HepG2 (cell line): ENCODE measurements around the gene SMARCA4. TPM values are rescaled to one million over a fixed set of nuclear protein-coding genes. Genes with fewer than 3 reads are reported as not detected.
A peak's percentile ranks its signal among the peaks of the same experiment; 100 is the strongest.

Experiments
- DPF2 ChIP-seq: sonication (generic); formaldehyde crosslinking; IDR thresholded peaks from 2 replicates; pipeline ENCODE4 v1.4.0; 2020; ENCODE audit warnings: mild to moderate bottlenecking, low read depth, missing genetic modification reagents, borderline replicate concordance
- FOXK2 ChIP-seq: fragments of 450-650 bp; IDR thresholded peaks from 2 replicates; pipeline ENCODE4 v1.6.1; 2016
- KLF13 ChIP-seq: sonication (generic); formaldehyde crosslinking; IDR thresholded peaks from 2 replicates; pipeline ENCODE4 v1.4.0; 2020; ENCODE audit warnings: mild to moderate bottlenecking, missing genetic modification reagents
- NCOA1 ChIP-seq: sonication (generic); formaldehyde crosslinking; IDR thresholded peaks from 2 replicates; pipeline ENCODE4 v1.9.0; 2021; ENCODE audit warnings: missing genetic modification reagents
- PAX8 ChIP-seq: sonication (generic); formaldehyde crosslinking; IDR thresholded peaks from 2 replicates; pipeline ENCODE4 v1.8.0; 2022; ENCODE audit warnings: mild to moderate bottlenecking, missing genetic modification reagents, borderline replicate concordance
- PPARG ChIP-seq: conservative IDR thresholded peaks from 2 replicates; pipeline ENCODE4 v1.6.1; 2016; ENCODE audit warnings: missing biosample characterization, missing genetic modification reagents
- TCF7L2 ChIP-seq: IDR thresholded peaks from 2 replicates; pipeline ENCODE4 v1.6.1; 2011; ENCODE audit warnings: mild to moderate bottlenecking, low read depth, low read length, moderate library complexity
- U2AF2 ChIP-seq: fragments of 200-400 bp; formaldehyde crosslinking; IDR thresholded peaks from 2 replicates; pipeline ENCODE4 v1.6.1; 2017; ENCODE audit warnings: low read depth, mild to moderate bottlenecking, low read length
- ZBTB7B ChIP-seq: sonication (generic); formaldehyde crosslinking; IDR thresholded peaks from 2 replicates; pipeline ENCODE4 v1.4.0; 2020; ENCODE audit warnings: missing genetic modification reagents
- ZEB1 ChIP-seq: IDR thresholded peaks from 2 replicates; pipeline ENCODE4 v1.6.1; 2012; ENCODE audit warnings: mild to moderate bottlenecking, low read depth, inconsistent platforms; ENCODE audit not compliant: insufficient replicate concordance
- ZNF749 ChIP-seq: sonication (generic); formaldehyde crosslinking; IDR thresholded peaks from 2 replicates; pipeline ENCODE4 v1.8.0; 2022; ENCODE audit warnings: mild to moderate bottlenecking, missing genetic modification reagents, moderate library complexity, borderline replicate concordance
- ZNF766 ChIP-seq: sonication (generic); formaldehyde crosslinking; IDR thresholded peaks from 2 replicates; pipeline ENCODE4 v1.5.0; 2020; ENCODE audit warnings: missing genetic modification reagents, borderline replicate concordance
- ZNF788 ChIP-seq: sonication (generic); formaldehyde crosslinking; IDR thresholded peaks from 2 replicates; pipeline ENCODE4 v1.5.0; 2020; ENCODE audit warnings: mild to moderate bottlenecking, missing genetic modification reagents, borderline replicate concordance
- ZNF841 ChIP-seq: sonication (generic); formaldehyde crosslinking; IDR thresholded peaks from 2 replicates; pipeline ENCODE4 v1.8.1; 2023; ENCODE audit warnings: missing genetic modification reagents, borderline replicate concordance
- ZNF883 ChIP-seq: sonication (generic); formaldehyde crosslinking; IDR thresholded peaks from 2 replicates; pipeline ENCODE4 v1.5.1; 2020; ENCODE audit warnings: mild to moderate bottlenecking, missing genetic modification reagents; ENCODE audit errors: not compliant biosample characterization
- ZSCAN21 ChIP-seq: sonication (generic); formaldehyde crosslinking; IDR thresholded peaks from 2 replicates; pipeline ENCODE4 v1.8.0; 2022; ENCODE audit warnings: mild to moderate bottlenecking, missing genetic modification reagents, moderate library complexity, borderline replicate concordance
- polyA plus RNA-seq, 8 experiments: library from polyadenylated mRNA; depleted of rRNA in 3 of 8; stranded (reverse) in 7 of 8; unstranded in 1 of 8; fragments of >200 nt; fragmentation: Illumina TruSeq in 4 of 8; extraction: Trizol in 4 of 8; gene quantifications; 2 replicates each; pipeline versions ENCODE4 v1.2.1 to v1.2.3, GENCODE V29; 2011 to 2016; ENCODE audit warnings: low read depth in 4 of 8, missing spikeins in 1 of 8, mixed read lengths in 1 of 8; ENCODE audit not compliant: insufficient read depth in 1 of 8
- total RNA-seq, 5 experiments: library from RNA; depleted of rRNA; stranded (reverse); fragments of >200 nt; fragmentation: Illumina TruSeq; extraction: Trizol; gene quantifications; 2 replicates each; pipeline ENCODE4 v1.2.3, GENCODE V29; 2016; ENCODE audit warnings: low read depth in 1 of 5
- TF ChIP-seq, protein P1 (sequence below): sonication (generic); formaldehyde crosslinking; IDR thresholded peaks from 2 replicates; pipeline ENCODE4 v1.4.0; 2020; ENCODE audit warnings: missing genetic modification reagents; ENCODE audit errors: not compliant biosample characterization
- TF ChIP-seq, protein P2 (sequence below): sonication (generic); formaldehyde crosslinking; IDR thresholded peaks from 2 replicates; pipeline ENCODE4 v1.5.1; 2020; ENCODE audit warnings: missing genetic modification reagents, mild to moderate bottlenecking, borderline replicate concordance
- TF ChIP-seq, protein P3 (sequence below): sonication (generic); formaldehyde crosslinking; IDR thresholded peaks from 2 replicates; pipeline ENCODE4 v1.4.0; 2020; ENCODE audit warnings: mild to moderate bottlenecking, missing genetic modification reagents
- TF ChIP-seq, protein P4 (sequence below): sonication (generic); formaldehyde crosslinking; IDR thresholded peaks from 2 replicates; pipeline ENCODE4 v1.4.0; 2020; ENCODE audit warnings: missing genetic modification reagents
- TF ChIP-seq, protein P5 (sequence below): sonication (generic); formaldehyde crosslinking; IDR thresholded peaks from 2 replicates; pipeline ENCODE4 v1.8.1; 2023; ENCODE audit warnings: mild to moderate bottlenecking, missing genetic modification reagents
- TF ChIP-seq, protein P6 (sequence below): sonication (generic); formaldehyde crosslinking; IDR thresholded peaks from 2 replicates; pipeline ENCODE4 v1.5.1; 2020; ENCODE audit warnings: missing genetic modification reagents, mild to moderate bottlenecking, borderline replicate concordance

The SMARCA4 gene
- total and polyA plus RNA-seq, 2 of the 13 experiments (the other 11 are each of a cell fraction or from before 2014, with no cell fraction given) = 25.4 to 45.9 TPM

DNA sequence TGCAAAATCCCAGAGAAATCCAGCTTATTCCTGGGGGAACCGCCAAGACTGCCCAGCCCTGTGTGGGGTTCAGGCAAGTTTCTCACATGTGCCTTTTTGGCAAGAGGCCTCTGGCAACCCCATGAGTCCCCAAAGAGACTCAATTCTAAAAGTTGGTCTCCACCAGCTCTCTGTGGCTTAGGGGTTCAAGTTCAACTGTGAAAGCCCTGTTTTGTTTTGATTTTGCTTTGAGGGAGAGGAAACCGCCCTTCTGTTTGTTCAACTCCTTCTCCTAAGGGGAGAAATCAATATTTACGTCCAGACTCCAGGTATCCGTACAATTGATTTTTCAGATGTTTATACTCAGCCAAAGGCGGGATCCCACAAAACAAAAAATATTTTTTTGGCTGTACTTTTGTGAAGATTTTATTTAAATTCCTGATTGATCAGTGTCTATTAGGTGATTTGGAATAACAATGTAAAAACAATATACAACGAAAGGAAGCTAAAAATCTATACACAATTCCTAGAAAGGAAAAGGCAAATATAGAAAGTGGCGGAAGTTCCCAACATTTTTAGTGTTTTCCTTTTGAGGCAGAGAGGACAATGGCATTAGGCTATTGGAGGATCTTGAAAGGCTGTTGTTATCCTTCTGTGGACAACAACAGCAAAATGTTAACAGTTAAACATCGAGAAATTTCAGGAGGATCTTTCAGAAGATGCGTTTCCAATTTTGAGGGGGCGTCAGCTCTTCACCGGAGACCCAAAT is 127.8 kb downstream of the SMARCA4 start (continued):
- TF ChIP-seq, protein P1, sequence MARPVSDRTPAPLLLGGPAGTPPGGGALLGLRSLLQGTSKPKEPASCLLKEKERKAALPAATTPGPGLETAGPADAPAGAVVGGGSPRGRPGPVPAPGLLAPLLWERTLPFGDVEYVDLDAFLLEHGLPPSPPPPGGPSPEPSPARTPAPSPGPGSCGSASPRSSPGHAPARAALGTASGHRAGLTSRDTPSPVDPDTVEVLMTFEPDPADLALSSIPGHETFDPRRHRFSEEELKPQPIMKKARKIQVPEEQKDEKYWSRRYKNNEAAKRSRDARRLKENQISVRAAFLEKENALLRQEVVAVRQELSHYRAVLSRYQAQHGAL (CRISPR knock-in tag) = no peak
- peak; percentile 90 for TF ChIP-seq FOXK2
- TF ChIP-seq ZBTB7B (CRISPR knock-in tag) = no peak
- no peak for TF ChIP-seq U2AF2
- no peak for TF ChIP-seq ZNF883 (CRISPR knock-in tag)
- TF ChIP-seq ZNF841 = no peak
- TF ChIP-seq ZEB1 = peak; percentile 81
- no peak for TF ChIP-seq ZNF749 (CRISPR knock-in tag)
- TF ChIP-seq ZNF766 (CRISPR knock-in tag) = no peak
- TF ChIP-seq NCOA1 (CRISPR knock-in tag) = no peak
- peak; percentile 31; the same call in 1 of the 2 replicates for TF ChIP-seq DPF2
- TF ChIP-seq, protein P2, sequence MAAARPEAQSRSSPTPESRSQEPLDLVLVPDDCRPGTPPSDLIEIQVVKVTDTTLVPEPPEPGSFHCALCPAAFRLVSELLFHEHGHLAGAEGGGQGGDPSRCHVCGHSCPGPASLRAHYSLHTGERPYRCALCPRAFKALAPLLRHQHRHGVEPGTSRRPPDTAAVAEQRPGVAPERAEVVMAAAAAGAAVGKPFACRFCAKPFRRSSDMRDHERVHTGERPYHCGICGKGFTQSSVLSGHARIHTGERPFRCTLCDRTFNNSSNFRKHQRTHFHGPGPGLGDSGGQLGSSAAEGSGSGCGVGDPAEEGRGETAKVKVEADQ (CRISPR knock-in tag) = no peak
- TF ChIP-seq, protein P3, sequence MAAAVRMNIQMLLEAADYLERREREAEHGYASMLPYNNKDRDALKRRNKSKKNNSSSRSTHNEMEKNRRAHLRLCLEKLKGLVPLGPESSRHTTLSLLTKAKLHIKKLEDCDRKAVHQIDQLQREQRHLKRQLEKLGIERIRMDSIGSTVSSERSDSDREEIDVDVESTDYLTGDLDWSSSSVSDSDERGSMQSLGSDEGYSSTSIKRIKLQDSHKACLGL (CRISPR knock-in tag) = no peak
- no peak for TF ChIP-seq PAX8 (CRISPR knock-in tag)
- TF ChIP-seq, protein P4, sequence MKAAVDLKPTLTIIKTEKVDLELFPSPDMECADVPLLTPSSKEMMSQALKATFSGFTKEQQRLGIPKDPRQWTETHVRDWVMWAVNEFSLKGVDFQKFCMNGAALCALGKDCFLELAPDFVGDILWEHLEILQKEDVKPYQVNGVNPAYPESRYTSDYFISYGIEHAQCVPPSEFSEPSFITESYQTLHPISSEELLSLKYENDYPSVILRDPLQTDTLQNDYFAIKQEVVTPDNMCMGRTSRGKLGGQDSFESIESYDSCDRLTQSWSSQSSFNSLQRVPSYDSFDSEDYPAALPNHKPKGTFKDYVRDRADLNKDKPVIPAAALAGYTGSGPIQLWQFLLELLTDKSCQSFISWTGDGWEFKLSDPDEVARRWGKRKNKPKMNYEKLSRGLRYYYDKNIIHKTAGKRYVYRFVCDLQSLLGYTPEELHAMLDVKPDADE (CRISPR knock-in tag) = no peak
- peak; percentile 51 for TF ChIP-seq PPARG (CRISPR knock-in tag)
- no peak for TF ChIP-seq TCF7L2
- no peak for TF ChIP-seq KLF13 (CRISPR knock-in tag)
- TF ChIP-seq ZNF788 = no peak
- TF ChIP-seq, protein P5, sequence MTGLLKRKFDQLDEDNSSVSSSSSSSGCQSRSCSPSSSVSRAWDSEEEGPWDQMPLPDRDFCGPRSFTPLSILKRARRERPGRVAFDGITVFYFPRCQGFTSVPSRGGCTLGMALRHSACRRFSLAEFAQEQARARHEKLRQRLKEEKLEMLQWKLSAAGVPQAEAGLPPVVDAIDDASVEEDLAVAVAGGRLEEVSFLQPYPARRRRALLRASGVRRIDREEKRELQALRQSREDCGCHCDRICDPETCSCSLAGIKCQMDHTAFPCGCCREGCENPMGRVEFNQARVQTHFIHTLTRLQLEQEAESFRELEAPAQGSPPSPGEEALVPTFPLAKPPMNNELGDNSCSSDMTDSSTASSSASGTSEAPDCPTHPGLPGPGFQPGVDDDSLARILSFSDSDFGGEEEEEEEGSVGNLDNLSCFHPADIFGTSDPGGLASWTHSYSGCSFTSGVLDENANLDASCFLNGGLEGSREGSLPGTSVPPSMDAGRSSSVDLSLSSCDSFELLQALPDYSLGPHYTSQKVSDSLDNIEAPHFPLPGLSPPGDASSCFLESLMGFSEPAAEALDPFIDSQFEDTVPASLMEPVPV (CRISPR knock-in tag) = no peak
- TF ChIP-seq, protein P6, sequence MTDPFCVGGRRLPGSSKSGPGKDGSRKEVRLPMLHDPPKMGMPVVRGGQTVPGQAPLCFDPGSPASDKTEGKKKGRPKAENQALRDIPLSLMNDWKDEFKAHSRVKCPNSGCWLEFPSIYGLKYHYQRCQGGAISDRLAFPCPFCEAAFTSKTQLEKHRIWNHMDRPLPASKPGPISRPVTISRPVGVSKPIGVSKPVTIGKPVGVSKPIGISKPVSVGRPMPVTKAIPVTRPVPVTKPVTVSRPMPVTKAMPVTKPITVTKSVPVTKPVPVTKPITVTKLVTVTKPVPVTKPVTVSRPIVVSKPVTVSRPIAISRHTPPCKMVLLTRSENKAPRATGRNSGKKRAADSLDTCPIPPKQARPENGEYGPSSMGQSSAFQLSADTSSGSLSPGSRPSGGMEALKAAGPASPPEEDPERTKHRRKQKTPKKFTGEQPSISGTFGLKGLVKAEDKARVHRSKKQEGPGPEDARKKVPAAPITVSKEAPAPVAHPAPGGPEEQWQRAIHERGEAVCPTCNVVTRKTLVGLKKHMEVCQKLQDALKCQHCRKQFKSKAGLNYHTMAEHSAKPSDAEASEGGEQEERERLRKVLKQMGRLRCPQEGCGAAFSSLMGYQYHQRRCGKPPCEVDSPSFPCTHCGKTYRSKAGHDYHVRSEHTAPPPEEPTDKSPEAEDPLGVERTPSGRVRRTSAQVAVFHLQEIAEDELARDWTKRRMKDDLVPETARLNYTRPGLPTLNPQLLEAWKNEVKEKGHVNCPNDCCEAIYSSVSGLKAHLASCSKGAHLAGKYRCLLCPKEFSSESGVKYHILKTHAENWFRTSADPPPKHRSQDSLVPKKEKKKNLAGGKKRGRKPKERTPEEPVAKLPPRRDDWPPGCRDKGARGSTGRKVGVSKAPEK = no peak
- TF ChIP-seq ZSCAN21 (CRISPR knock-in tag) = no peak
